IMR-90 (cell line): ENCODE data around the gene NCSTN. TPM values are rescaled to one million over a fixed set of nuclear protein-coding genes. Genes with fewer than 3 reads are reported as not detected.

Experiments used
- ATAC-seq: fragments of 200-7000 bp; cut with Tn5 transposase; 2 replicates; pipeline ENCODE4 v1.9.1; 2020; ENCODE audit warnings: low read depth, mild to moderate bottlenecking, moderate library complexity
- BruUV-seq: library from RNA; stranded (reverse); fragments of 400-500 nt; replicated peaks from 2 replicates; lab custom pipeline; 2021; lab: Mats Ljungman, UMichigan
- CTCF ChIA-PET: fragments of 300-600 bp; formaldehyde crosslinking; extraction: SDS; loops from one replicate; lab custom pipeline; 2021; ENCODE audit warnings: antibody characterized with exemption; lab: Yijun Ruan, JAX
- POLR2A ChIA-PET: fragments of 300-600 bp; sonication (Branson Sonifier 250); formaldehyde crosslinking; loops from one replicate; lab custom pipeline; 2022; ENCODE audit warnings: antibody characterized with exemption; ENCODE audit not compliant: unreplicated experiment; lab: Charles Lee
- DNase-seq: peaks from one replicate; pipeline ENCODE4 v3.0.0; 2013
- H2AFZ ChIP-seq: replicated peaks from 2 replicates; pipeline ENCODE3; 2013; ENCODE audit warnings: low read length, mild to moderate bottlenecking; ENCODE audit not compliant: poor library complexity
- H2AK5ac ChIP-seq: 2 replicates; pipeline ENCODE4 v1.6.1; 2013; ENCODE audit warnings: low read depth, low read length, inconsistent platforms
- H2AK9ac ChIP-seq: replicated peaks from 2 replicates; pipeline ENCODE3; 2013; ENCODE audit warnings: mild to moderate bottlenecking, low read depth, low read length, moderate library complexity; ENCODE audit not compliant: poor library complexity
- H2BK120ac ChIP-seq: 2 replicates; pipeline ENCODE4 v1.6.1; 2013; ENCODE audit warnings: low read depth, low read length, inconsistent platforms
- H2BK15ac ChIP-seq: 3 replicates; pipeline ENCODE4 v1.6.1; 2013; ENCODE audit warnings: low read depth, low read length, inconsistent platforms
- H2BK20ac ChIP-seq: 2 replicates; pipeline ENCODE4 v1.6.1; 2013; ENCODE audit warnings: low read depth, mild to moderate bottlenecking, inconsistent platforms, low read length, moderate library complexity
- H2BK5ac ChIP-seq: 2 replicates; pipeline ENCODE4 v1.6.1; 2013; ENCODE audit warnings: mild to moderate bottlenecking, low read depth, low read length, inconsistent platforms; ENCODE audit not compliant: poor library complexity, severe bottlenecking
- H3K14ac ChIP-seq: replicated peaks from 2 replicates; pipeline ENCODE4 v1.6.1; 2013; ENCODE audit warnings: low read depth, low read length, inconsistent platforms
- H3K18ac ChIP-seq: 2 replicates; pipeline ENCODE4 v1.6.1; 2013; ENCODE audit warnings: low read depth, low read length, control low read depth
- H3K23ac ChIP-seq: 2 replicates; pipeline ENCODE4 v1.6.1; 2013; ENCODE audit warnings: low read depth, low read length, inconsistent platforms
- H3K27ac ChIP-seq: 2 replicates; pipeline ENCODE4 v1.5.1; 2013; ENCODE audit warnings: mild to moderate bottlenecking, control low read depth, low read length; ENCODE audit not compliant: insufficient read depth
- H3K27me3 ChIP-seq: 2 replicates; pipeline ENCODE4 v1.6.1; 2013; ENCODE audit warnings: low read length; ENCODE audit not compliant: control insufficient read depth, insufficient read depth
- H3K36me3 ChIP-seq: 2 replicates; pipeline ENCODE4 v1.6.1; 2013; ENCODE audit warnings: low read length, mixed read lengths; ENCODE audit not compliant: control insufficient read depth, insufficient read depth
- H3K4ac ChIP-seq: 2 replicates; pipeline ENCODE4 v1.6.1; 2013; ENCODE audit warnings: low read depth, low read length, inconsistent platforms
- H3K4me1 ChIP-seq: 2 replicates; pipeline ENCODE4 v1.6.1; 2013; ENCODE audit warnings: low read length, mixed read lengths; ENCODE audit not compliant: control insufficient read depth, insufficient read depth
- H3K4me2 ChIP-seq: 2 replicates; pipeline ENCODE4 v1.6.1; 2013; ENCODE audit warnings: low read depth, mild to moderate bottlenecking, control low read depth, low read length, moderate library complexity
- H3K4me3 ChIP-seq: 2 replicates; pipeline ENCODE4 v1.5.1; 2013; ENCODE audit warnings: low read depth, mild to moderate bottlenecking, control low read depth, low read length, moderate library complexity; ENCODE audit not compliant: insufficient read depth
- H3K56ac ChIP-seq: 2 replicates; pipeline ENCODE4 v1.6.1; 2013; ENCODE audit warnings: low read length, inconsistent platforms; ENCODE audit not compliant: insufficient read depth; ENCODE audit errors: extremely low read depth
- H3K79me1 ChIP-seq, 2 experiments: 2 replicates each; pipeline ENCODE4 v1.6.1; 2013; ENCODE audit warnings: low read length in 2 of 2, inconsistent platforms in 1 of 2, low read depth in 1 of 2
- H3K9ac ChIP-seq: 2 replicates; pipeline ENCODE4 v1.6.1; 2013; ENCODE audit warnings: low read depth, low read length, control low read depth
- H3K9me1 ChIP-seq: 2 replicates; pipeline ENCODE4 v1.6.1; 2013; ENCODE audit warnings: low read length, inconsistent platforms; ENCODE audit not compliant: insufficient read depth
- H3K9me3 ChIP-seq: 2 replicates; pipeline ENCODE4 v1.6.1; 2013; ENCODE audit warnings: low read length; ENCODE audit not compliant: control insufficient read depth, insufficient read depth
- H4K20me1 ChIP-seq: 2 replicates; pipeline ENCODE4 v1.6.1; 2013; ENCODE audit warnings: low read length, inconsistent platforms; ENCODE audit not compliant: insufficient read depth
- H4K5ac ChIP-seq: 2 replicates; pipeline ENCODE4 v1.6.1; 2013; ENCODE audit warnings: mild to moderate bottlenecking, low read depth, low read length, control low read depth
- H4K8ac ChIP-seq, 2 experiments: 2 replicates each; pipeline ENCODE4 v1.6.1; 2013; ENCODE audit warnings: low read depth in 2 of 2, low read length in 2 of 2, control low read depth in 1 of 2, inconsistent platforms in 1 of 2
- H4K91ac ChIP-seq: 2 replicates; pipeline ENCODE4 v1.6.1; 2013; ENCODE audit warnings: low read depth, low read length, inconsistent platforms; ENCODE audit not compliant: insufficient read depth
- BHLHE40 ChIP-seq: fragments of 150-350 bp; IDR thresholded peaks from 2 replicates; pipeline ENCODE4 v1.6.1; 2016; ENCODE audit warnings: mild to moderate bottlenecking, low read depth, low read length
- CEBPB ChIP-seq: IDR thresholded peaks from 2 replicates; pipeline ENCODE4 v1.6.1; 2012; ENCODE audit warnings: low read depth, low read length, improper control_type of control experiment
- CHD1 ChIP-seq: IDR thresholded peaks from 2 replicates; pipeline ENCODE4 v1.6.1; 2012; ENCODE audit warnings: low read depth, low read length, improper control_type of control experiment
- ELK1 ChIP-seq: fragments of 150-350 bp; IDR thresholded peaks from 2 replicates; pipeline ENCODE4 v1.6.1; 2016; ENCODE audit warnings: low read depth, mild to moderate bottlenecking, low read length, moderate library complexity, borderline replicate concordance
- MAZ ChIP-seq: IDR thresholded peaks from 2 replicates; pipeline ENCODE4 v1.6.1; 2012; ENCODE audit warnings: low read depth, mild to moderate bottlenecking, low read length, improper control_type of control experiment, moderate library complexity, borderline replicate concordance
- MXI1 ChIP-seq: IDR thresholded peaks from 2 replicates; pipeline ENCODE4 v1.6.1; 2012; ENCODE audit warnings: low read depth, mild to moderate bottlenecking, low read length, moderate library complexity, borderline replicate concordance
- NFE2L2 ChIP-seq: fragments of 150-350 bp; IDR thresholded peaks from 2 replicates; pipeline ENCODE4 v1.6.1; 2016; ENCODE audit warnings: low read depth, mild to moderate bottlenecking, low read length
- POLR2A ChIP-seq: IDR thresholded peaks from 2 replicates; pipeline ENCODE4 v1.6.1; 2012; ENCODE audit warnings: mild to moderate bottlenecking, low read depth, low read length
- RAD21 ChIP-seq: IDR thresholded peaks from 2 replicates; pipeline ENCODE4 v1.6.1; 2012; ENCODE audit warnings: low read length, improper control_type of control experiment
- RCOR1 ChIP-seq: IDR thresholded peaks from 2 replicates; pipeline ENCODE4 v1.6.1; 2012; ENCODE audit warnings: mild to moderate bottlenecking, low read length, improper control_type of control experiment; ENCODE audit not compliant: insufficient replicate concordance
- WGBS, 2 experiments: methylation state at CpG; one replicate each; pipeline versions ENCODE4 v1.1.5 to v1.1.7; 2013; ENCODE audit warnings: missing lambda C conversion rate in 2 of 2; ENCODE audit not compliant: insufficient read length in 1 of 2; ENCODE audit errors: extremely low coverage in 2 of 2; 5-methylcytosine and 5-hydroxymethylcytosine counted together
- dilution Hi-C: fragments of 300-500 bp; cut with HindIII; formaldehyde crosslinking; loops from one replicate; pipeline ENCODE4 v1.14.3; 2018; ENCODE audit warnings: low sequenced_read_pairs; ENCODE audit not compliant: unreplicated experiment
- in situ Hi-C: fragments of 300-500 bp; cut with MboI; formaldehyde crosslinking; loops from 3 replicates; pipeline ENCODE4 v1.14.3; 2019; ENCODE audit warnings: low sequenced_read_pairs, inconsistent platforms, mixed read lengths
- intact Hi-C: fragments of 100-400 bp; cut with micrococcal nuclease; formaldehyde crosslinking; loops from 2 replicates; pipeline ENCODE4 v1.10.0; 2022
- polyA plus RNA-seq, 3 experiments: library from polyadenylated mRNA; depleted of rRNA; stranded (reverse); fragments of >200 nt; gene quantifications; 2 replicates each; pipeline ENCODE4 v1.2.3, GENCODE V29; 2012; ENCODE audit warnings: low replicate concordance in 1 of 3
- total RNA-seq: library from RNA; depleted of rRNA; stranded (reverse); fragments of >200 nt; gene quantifications from 2 replicates; pipeline ENCODE4 v1.2.3, GENCODE V29; 2012

The NCSTN gene
- total and polyA plus RNA-seq, 2 of the 4 experiments (the other 2 are of a cell fraction) = 60.2 to 182 TPM

- no peak overlapping the region for H3K23ac ChIP-seq
- H3K4me2 ChIP-seq = no peak overlapping the region
- no TSS peak for BruUV-seq
- no peak overlapping the region for H3K4me3 ChIP-seq
- ATAC-seq (no peak), DNase-seq (no peak)
- H3K9ac ChIP-seq = no peak overlapping the region
- 80% methylated on average over 1 of the region's 2 CpGs; no CpG with 5 or more reads in 1 of the 2 experiments for WGBS, 2 experiments
- no peak overlapping the region for H2AFZ ChIP-seq
- H3K9me1 ChIP-seq = 0 out of 2 replicates have a peak, but pooled peaks cover 5% of the 10 kb centered on the region
- dilution Hi-C loops = no loop called here
- peaks cover 21% of the 10 kb centered on the region for H3K27me3 ChIP-seq
- no peak overlapping the region for H2BK120ac ChIP-seq
- no peaks in the 10 kb centered on the region for H3K9me3 ChIP-seq
- no peak overlapping the region for H2BK20ac ChIP-seq
- H3K56ac ChIP-seq = no peak overlapping the region
- H4K20me1 ChIP-seq = no peaks in the 10 kb centered on the region
- H4K91ac ChIP-seq = no peak overlapping the region
- H2BK15ac ChIP-seq = no peak overlapping the region
- no peak overlapping the region for H4K5ac ChIP-seq
- H2AK5ac ChIP-seq = no peak overlapping the region
- H3K4me1 ChIP-seq = no peaks in the 10 kb centered on the region
- ChIA-PET POLR2A (no interaction called here), CTCF (no interaction called here)
- no peaks in the 10 kb centered on the region for H3K79me1 ChIP-seq
- no peak for TF ChIP-seq BHLHE40
- no peak for TF ChIP-seq RCOR1
- no peak for TF ChIP-seq RAD21
- no peak for TF ChIP-seq CEBPB
- no peak for TF ChIP-seq NFE2L2
- no peak for TF ChIP-seq ELK1
- no peak for TF ChIP-seq MAZ
- no peak for TF ChIP-seq MXI1
- no peak for TF ChIP-seq POLR2A
- no peak for TF ChIP-seq CHD1
- H3K14ac ChIP-seq = no peak overlapping the region
- H3K4ac ChIP-seq = no peak overlapping the region
- no peak overlapping the region for H2BK5ac ChIP-seq
- H3K27ac ChIP-seq = no peak overlapping the region
- in situ Hi-C loops = no loop called here
- H4K8ac ChIP-seq = no peak overlapping the region
- intact Hi-C loops = no loop called here
- no peak overlapping the region for H2AK9ac ChIP-seq
- no peak overlapping the region for H3K18ac ChIP-seq
- no peaks in the 10 kb centered on the region for H3K36me3 ChIP-seq
Observed at GRCh38 chr1:160405331-160405877, 62.2 kb downstream of the NCSTN start.
